ENCODE results near the gene LARP1.

DNA sequence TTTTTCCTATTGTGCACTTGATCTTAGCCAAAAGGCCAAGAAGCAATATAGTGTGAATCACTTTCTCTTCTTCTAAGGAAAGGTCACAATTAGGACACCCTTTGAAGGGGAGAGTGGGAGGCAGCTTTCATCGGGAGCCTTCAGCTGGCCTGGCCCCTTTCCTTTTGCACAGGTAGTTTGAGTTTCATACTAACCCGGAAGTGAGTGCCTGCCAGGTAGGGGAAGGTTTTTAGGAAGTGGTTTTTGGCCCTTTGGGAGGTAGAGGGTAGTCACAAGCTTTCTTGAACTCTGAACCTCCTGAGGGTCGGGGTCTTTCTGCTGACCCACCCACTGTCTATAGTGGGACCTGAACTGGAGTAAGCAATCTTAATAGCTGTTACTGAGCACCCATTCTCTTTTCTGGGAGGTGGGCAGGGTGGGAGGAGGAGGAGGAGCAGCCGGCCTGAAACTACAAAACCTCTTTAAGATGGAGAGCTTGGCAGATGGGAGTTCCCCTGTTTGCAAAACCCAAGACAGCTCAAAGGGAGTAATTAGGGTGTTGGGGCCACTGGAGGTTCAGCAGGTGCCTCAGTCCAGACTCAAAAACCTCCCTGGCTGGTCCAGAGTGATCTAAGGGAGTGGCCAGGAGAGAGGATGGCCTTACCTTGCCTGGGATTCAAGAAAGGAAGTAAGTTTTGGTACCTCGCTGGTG is 6.0 kb downstream of the LARP1 start:
- TF ChIP-seq, protein P1, sequence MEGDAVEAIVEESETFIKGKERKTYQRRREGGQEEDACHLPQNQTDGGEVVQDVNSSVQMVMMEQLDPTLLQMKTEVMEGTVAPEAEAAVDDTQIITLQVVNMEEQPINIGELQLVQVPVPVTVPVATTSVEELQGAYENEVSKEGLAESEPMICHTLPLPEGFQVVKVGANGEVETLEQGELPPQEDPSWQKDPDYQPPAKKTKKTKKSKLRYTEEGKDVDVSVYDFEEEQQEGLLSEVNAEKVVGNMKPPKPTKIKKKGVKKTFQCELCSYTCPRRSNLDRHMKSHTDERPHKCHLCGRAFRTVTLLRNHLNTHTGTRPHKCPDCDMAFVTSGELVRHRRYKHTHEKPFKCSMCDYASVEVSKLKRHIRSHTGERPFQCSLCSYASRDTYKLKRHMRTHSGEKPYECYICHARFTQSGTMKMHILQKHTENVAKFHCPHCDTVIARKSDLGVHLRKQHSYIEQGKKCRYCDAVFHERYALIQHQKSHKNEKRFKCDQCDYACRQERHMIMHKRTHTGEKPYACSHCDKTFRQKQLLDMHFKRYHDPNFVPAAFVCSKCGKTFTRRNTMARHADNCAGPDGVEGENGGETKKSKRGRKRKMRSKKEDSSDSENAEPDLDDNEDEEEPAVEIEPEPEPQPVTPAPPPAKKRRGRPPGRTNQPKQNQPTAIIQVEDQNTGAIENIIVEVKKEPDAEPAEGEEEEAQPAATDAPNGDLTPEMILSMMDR (conservative IDR thresholded peaks at IDR 0.05 in 1 of 2, IDR thresholded peaks at IDR 0.05 in 1 of 2; ENCODE audit: extremely low read depth in 1 of 2, insufficient read depth in 1 of 2, low read depth in 1 of 2, low read length in 2 of 2) = no peak
- TF ChIP-seq EZH2 (IDR thresholded peaks at IDR 0.05; ENCODE audit: borderline replicate concordance, low read length) = no peak

All from mammary epithelial cell (primary cell).